Fibroblast of peridontal ligament (primary cell): Measurements from ENCODE around the gene MRNIP.
"Not testable (repeated sequence)": the region's sequence is repeated elsewhere in the genome, so short reads cannot be mapped to it uniquely, and the experiment has no call there.

Experiments used
- DNase-seq: peaks from one replicate; pipeline ENCODE4 v3.0.0-alpha.2; 2010; ENCODE audit errors: extremely low read depth

MRNIP gene

DNA sequence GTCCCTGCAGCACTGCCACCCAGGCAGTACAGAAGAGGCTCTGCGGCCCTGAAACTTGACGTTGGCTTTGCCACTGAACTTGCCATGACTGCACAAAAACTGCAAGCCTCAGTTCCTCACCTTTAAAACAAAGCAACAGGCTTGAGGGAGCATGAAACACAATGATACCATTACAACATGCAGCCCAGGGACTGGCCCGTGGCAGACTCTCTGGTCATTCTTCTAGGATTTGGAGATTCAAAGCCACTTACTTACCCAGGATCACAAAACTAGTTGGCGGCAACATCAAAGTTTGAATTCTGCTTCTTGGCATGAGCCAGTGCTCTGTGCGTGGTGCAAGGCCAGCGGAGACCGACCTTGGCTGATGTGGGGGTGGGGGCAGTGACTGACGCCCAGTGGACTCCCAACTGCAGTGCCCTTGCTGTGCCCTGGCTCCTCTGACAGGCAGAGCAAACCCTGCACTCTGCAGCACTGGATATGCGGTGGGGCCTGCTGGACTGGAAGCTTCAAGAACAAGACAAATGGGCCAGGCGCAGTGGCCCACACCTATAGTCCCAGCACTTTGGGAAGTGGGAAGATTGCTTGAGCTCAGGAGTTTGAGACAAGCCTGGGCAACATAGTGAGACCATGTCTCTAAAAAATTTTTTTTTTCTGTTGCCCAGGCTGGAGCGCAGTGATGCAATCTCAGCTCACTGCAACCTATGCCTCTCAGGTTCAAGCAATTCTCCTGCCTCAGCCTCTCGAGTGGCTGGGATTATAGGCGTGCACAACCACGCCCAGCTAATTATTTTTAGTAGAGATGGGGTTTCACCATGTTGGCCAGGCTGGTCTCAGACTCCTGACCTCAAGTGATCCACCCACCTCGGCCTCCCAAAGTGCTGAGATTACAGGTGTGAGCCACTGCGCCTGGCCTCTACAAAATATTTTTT, 19.0 kb downstream of the MRNIP start:
- DNase-seq, result peak; percentile 43

- DNase-seq, result no peak
Observed at GRCh38 chr5:179837076-179838011, 21.3 kb downstream of the MRNIP start.

- no peak for DNase-seq
Observed at GRCh38 chr5:179836225-179837019, 22.2 kb downstream of the MRNIP start.

DNA sequence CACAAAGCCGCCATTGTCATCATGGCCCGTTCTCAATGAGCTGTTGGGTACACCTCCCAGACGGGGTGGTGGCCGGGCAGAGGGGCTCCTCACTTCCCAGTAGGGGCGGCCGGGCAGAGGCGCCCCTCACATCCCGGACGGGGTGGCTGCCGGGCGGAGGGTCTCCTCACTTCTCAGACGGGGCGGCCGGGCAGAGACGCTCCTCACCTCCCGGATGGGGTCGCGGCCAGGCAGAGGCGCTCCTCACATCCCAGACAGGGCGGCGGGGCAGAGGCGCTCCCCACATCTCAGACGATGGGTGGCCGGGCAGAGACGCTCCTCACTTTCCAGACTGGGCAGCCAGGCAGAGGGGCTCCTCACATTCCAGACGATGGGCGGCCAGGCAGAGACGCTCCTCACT, 23.7 kb downstream of the MRNIP start:
- not testable (repeated sequence) for DNase-seq

DNA sequence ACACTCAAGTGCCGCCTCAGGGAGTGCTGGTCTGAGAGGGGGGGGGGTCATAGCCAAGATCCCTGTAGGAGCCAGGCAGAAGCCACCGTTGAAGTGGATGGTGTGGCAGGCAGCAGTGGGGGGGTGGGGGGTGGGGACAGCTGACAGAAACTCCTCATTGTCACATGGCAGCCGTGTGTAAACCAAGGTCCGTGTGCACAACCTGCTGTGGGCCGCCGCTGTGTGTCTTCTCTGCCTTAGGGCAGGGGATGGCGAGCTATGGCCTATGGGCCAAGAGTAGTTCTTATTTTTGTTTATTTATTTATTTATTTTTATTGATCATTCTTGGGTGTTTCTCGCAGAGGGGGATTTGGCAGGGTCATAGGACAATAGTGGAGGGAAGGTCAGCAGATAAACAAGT, 24.5 kb downstream of the MRNIP start:
- no peak for DNase-seq

- DNase-seq, result no peak
Observed at GRCh38 chr5:179833709-179834070, 24.9 kb downstream of the MRNIP start.

GRCh38 chr5:179833056-179833708, 25.4 kb downstream of the MRNIP start:
- no peak for DNase-seq

GRCh38 chr5:179832039-179832745, 26.4 kb downstream of the MRNIP start:
- no peak for DNase-seq

- DNase-seq, result no peak
Observed at GRCh38 chr5:179830818-179831468, 27.7 kb downstream of the MRNIP start.

DNA sequence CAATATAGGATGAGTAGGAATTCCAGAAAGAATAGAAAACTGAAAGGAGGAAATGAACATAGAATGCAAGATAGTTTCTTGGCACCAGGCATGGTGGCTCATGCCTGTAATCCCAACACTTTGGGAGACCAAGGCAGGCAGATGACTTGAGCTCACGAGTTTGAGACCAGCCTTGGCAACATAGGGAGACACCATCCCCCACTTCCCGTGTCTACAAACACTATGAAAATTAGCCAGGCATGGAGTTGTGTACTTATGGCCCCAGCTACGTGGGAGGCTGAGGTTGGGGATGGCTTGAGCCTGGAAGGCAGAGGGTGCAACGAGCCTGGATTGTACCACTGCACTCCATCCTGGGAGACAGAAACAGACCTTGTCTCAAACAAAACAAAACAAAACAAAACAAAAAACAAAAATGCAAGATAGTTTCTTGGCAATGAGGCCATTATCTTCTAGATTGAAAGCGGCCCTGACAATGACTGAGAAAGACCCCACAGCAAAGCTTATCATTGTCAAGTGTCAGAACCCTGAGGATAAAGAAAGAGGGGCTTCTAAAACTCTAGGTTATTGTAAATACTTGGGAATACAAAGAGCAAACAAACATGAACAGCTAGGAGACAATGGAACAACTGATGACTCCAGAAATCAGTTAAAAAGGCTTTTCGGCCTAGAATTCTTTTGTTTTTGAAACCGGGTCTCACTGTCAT, 28.7 kb downstream of the MRNIP start:
- no peak for DNase-seq

- DNase-seq, result no peak
Observed at GRCh38 chr5:179828756-179829421, 29.7 kb downstream of the MRNIP start.

- DNase-seq, result no peak
Observed at GRCh38 chr5:179827680-179828079, 30.9 kb downstream of the MRNIP start.

- no peak for DNase-seq
Observed at GRCh38 chr5:179825655-179826182, 32.9 kb downstream of the MRNIP start.

GRCh38 chr5:179824745-179825112, 33.9 kb downstream of the MRNIP start:
- no peak for DNase-seq

DNA sequence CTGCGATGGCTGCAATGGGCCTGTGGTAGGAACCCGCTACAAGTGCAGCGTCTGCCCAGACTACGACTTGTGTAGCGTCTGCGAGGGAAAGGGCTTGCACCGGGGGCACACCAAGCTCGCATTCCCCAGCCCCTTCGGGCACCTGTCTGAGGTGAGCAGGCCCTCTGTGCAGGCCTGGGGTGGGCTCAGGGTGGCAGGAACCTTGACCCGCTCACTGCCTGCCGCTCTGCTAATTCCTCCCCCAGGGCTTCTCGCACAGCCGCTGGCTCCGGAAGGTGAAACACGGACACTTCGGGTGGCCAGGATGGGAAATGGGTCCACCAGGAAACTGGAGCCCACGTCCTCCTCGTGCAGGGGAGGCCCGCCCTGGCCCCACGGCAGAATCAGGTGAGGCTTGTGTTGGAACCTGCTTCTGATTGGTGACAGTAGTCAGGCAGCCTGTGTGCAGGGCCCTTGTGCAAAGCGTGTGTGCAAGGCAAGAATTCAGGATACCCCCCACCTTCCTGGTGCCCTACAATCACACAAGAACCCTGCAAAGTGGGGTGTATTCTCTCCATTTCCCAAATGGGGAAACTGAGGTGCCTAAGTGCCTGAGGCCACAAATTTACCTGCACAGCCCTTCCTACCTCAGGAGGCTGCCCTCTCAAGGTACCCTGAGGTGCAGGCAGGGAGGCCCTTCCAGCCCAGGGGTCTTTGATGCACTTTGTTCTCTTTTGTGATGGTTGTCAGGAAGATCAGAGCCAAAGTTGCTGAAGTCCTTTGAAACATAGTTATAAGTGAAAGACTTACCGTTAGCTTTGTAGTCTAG, 34.5 kb downstream of the MRNIP start:
- DNase-seq, result no peak

GRCh38 chr5:179822444-179822990, 36.1 kb downstream of the MRNIP start:
- no peak for DNase-seq

GRCh38 chr5:179822059-179822432, 36.6 kb downstream of the MRNIP start:
- no peak for DNase-seq
